ENCODE data around the gene SPOCK1. TPM values are rescaled to one million over a fixed set of nuclear protein-coding genes. Genes with fewer than 3 reads are reported as not detected.

The SPOCK1 gene
- total RNA-seq, 4 donors from 2014 or later, result 1.1 to 6.4 (median 4.2) TPM; not detected in 1

DNA sequence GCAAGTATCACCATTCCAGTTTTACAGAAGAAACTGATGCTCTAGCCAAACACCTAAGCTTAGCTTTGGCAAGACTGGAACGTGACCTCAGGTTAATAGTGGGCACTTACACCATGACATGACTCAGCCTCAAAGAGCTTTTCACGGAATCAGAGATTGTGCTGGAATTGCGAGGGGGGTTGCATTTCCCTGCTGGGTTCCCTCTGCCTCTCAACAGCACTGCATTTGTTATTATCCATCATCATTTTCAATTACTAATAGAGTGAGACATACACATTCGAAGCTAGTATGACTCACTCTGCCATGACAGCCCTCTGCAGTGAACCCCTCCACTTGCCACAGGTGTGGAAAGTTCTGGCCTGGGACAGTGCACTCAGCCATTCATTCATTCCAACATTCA lies 8.0 kb downstream of the SPOCK1 start:
- DNase-seq, result no peak
- Histone ChIP-seq H3K4me1 (no peaks in the 10 kb centered on the region), H3K27me3 (no peaks in the 10 kb centered on the region), H3K9me3 (no peaks in the 10 kb centered on the region), H3K4me3 (no peak overlapping the region), H3K36me3 (no peaks in the 10 kb centered on the region), H3K27ac (no peak overlapping the region)
- no peak for TF ChIP-seq POLR2A (IDR thresholded peaks at IDR 0.05)
- TF ChIP-seq, protein P1, sequence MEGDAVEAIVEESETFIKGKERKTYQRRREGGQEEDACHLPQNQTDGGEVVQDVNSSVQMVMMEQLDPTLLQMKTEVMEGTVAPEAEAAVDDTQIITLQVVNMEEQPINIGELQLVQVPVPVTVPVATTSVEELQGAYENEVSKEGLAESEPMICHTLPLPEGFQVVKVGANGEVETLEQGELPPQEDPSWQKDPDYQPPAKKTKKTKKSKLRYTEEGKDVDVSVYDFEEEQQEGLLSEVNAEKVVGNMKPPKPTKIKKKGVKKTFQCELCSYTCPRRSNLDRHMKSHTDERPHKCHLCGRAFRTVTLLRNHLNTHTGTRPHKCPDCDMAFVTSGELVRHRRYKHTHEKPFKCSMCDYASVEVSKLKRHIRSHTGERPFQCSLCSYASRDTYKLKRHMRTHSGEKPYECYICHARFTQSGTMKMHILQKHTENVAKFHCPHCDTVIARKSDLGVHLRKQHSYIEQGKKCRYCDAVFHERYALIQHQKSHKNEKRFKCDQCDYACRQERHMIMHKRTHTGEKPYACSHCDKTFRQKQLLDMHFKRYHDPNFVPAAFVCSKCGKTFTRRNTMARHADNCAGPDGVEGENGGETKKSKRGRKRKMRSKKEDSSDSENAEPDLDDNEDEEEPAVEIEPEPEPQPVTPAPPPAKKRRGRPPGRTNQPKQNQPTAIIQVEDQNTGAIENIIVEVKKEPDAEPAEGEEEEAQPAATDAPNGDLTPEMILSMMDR (IDR thresholded peaks at IDR 0.05), result no peak

DNA sequence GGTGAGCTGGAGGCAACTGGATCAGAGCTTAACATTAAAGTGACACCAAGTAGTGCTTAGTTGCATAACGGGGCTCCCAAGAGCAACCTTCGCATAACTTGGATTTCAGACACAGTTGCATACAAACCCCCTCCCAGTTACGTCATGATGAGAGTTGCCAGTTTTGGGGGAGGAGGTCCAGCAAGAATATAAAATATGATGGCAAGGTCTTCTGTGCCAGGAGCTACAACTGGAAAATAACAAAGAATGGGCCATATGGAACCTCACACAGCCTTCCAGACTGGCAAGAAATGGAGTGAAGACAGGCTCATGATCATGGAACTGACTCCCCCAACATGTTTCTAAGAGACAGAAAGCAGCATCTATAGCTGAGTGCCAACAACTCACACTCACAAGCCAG lies 8.5 kb downstream of the SPOCK1 start:
- no peak for DNase-seq
- Histone ChIP-seq H3K27ac (no peak overlapping the region), H3K27me3 (no peaks in the 10 kb centered on the region), H3K4me1 (no peaks in the 10 kb centered on the region), H3K4me3 (no peak overlapping the region), H3K9me3 (no peaks in the 10 kb centered on the region), H3K36me3 (no peaks in the 10 kb centered on the region)
- TF ChIP-seq POLR2A (IDR thresholded peaks at IDR 0.05), result no peak
- TF ChIP-seq, protein P1 (IDR thresholded peaks at IDR 0.05), result no peak

DNA sequence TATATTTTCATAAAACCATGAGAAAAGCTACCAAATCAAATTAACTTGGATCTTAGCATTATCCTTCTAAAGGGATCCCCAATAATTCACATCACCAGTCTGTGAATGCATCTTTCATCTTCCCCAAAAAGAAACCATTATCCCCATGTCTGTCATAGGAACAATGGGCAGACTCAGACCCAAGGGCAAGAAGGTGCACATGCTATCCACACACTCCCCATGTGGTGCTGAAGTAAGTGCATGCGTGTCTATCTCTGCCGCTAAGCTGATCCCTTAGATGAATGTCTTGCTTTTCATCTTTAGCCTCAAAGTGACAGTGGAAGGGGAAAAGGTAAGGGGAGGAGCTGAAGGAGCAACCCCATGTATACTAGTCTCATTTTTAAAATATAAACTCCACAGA lies 10.2 kb downstream of the SPOCK1 start:
- TF ChIP-seq, protein P1 (IDR thresholded peaks at IDR 0.05), result no peak
- TF ChIP-seq POLR2A (IDR thresholded peaks at IDR 0.05), result no peak
- Histone ChIP-seq H3K27me3 (no peaks in the 10 kb centered on the region), H3K4me3 (no peak overlapping the region), H3K36me3 (no peaks in the 10 kb centered on the region), H3K27ac (no peak overlapping the region), H3K9me3 (no peaks in the 10 kb centered on the region), H3K4me1 (no peaks in the 10 kb centered on the region)
- no peak for DNase-seq

DNA sequence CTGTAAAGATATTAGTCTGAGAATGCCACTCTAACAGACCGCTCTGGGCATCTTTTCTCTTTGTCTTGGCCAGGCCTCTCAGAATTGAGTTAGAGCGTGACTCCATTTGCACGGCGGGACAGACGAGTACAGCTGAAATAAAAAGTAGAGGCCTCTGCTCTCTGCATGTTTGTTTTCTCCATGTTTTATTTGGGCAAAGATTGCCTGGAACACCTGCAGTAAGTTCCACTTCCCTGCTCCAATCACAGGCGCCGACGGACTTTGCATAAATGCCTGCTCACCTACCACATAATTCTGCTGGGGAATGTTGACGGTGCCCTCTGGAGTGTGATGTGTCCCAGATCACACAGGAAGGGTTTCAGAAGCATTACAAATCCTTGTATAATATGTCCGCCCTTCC lies 10.6 kb downstream of the SPOCK1 start:
- Histone ChIP-seq H3K27ac (no peak overlapping the region), H3K9me3 (no peaks in the 10 kb centered on the region), H3K27me3 (no peaks in the 10 kb centered on the region), H3K36me3 (no peaks in the 10 kb centered on the region), H3K4me1 (no peaks in the 10 kb centered on the region), H3K4me3 (no peak overlapping the region)
- no peak for DNase-seq
- TF ChIP-seq, protein P1 (IDR thresholded peaks at IDR 0.05), result no peak
- TF ChIP-seq POLR2A (IDR thresholded peaks at IDR 0.05), result no peak

DNA sequence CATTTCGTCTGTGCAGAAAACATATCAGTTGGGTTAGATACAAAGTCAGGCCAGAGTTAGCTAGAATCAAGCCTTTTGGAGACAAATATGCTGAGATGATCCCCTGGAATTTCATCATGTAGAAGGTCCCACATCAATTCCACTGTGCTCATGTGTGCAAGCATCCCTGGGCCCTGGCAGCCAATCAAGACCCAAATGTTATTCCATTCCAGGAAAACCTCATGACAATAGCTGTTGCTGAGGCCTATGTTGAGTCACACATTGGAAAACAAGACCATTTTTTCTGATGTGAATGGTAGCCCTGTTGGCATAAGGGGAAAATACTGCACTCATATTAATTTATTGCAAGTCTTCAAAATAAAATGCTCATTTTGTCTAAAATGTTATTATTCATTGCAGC lies 11.5 kb downstream of the SPOCK1 start:
- no peak for DNase-seq
- Histone ChIP-seq H3K27me3 (no peaks in the 10 kb centered on the region), H3K36me3 (no peaks in the 10 kb centered on the region), H3K27ac (no peak overlapping the region), H3K4me1 (no peaks in the 10 kb centered on the region), H3K9me3 (no peaks in the 10 kb centered on the region), H3K4me3 (no peak overlapping the region)
- no peak for TF ChIP-seq POLR2A (IDR thresholded peaks at IDR 0.05)
- TF ChIP-seq, protein P1 (IDR thresholded peaks at IDR 0.05), result no peak

DNA sequence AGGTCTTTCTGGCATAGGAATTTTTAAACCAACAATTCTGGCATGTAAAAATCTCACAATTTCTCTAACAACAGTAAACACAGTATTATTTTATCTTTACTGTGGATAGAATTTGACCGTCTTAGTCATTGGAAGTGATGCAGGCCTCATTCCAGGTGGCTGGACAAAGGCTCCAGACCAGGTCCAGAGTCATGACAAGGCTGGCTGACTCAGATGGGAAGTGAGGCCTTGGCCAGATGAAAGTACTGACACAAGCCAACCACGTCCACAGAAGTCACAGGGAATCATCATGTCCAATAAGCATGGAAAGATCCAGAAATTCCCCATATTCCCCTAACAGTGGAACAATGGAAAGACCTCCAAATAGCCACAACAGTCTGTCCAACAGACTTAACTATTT lies 12.4 kb downstream of the SPOCK1 start:
- TF ChIP-seq POLR2A (IDR thresholded peaks at IDR 0.05), result no peak
- TF ChIP-seq, protein P1 (IDR thresholded peaks at IDR 0.05), result no peak
- no peaks in the 10 kb centered on the region for H3K4me1 ChIP-seq
- no peaks in the 10 kb centered on the region for H3K36me3 ChIP-seq
- no peak for DNase-seq
- H3K9me3 ChIP-seq, result no peaks in the 10 kb centered on the region
- no peak overlapping the region for H3K27ac ChIP-seq
- H3K4me3 ChIP-seq, result no peak overlapping the region
- H3K27me3 ChIP-seq, result no peaks in the 10 kb centered on the region

Data from Peyer's patch (tissue), 4 donors.